HG02870 (cell line): ENCODE results near the gene RYK.
A peak's percentile ranks its signal among the peaks of the same experiment; 100 is the strongest.
"Not testable (repeated sequence)": the region's sequence is repeated elsewhere in the genome, so short reads cannot be mapped to it uniquely, and the experiment has no call there.

Source experiments
- ATAC-seq: cut with Tn5 transposase; IDR thresholded peaks from one replicate; pipeline ENCODE4 v1.9.1; 2021; ENCODE audit warnings: mild to moderate bottlenecking, moderate library complexity; ENCODE audit not compliant: unreplicated experiment

RYK gene

DNA sequence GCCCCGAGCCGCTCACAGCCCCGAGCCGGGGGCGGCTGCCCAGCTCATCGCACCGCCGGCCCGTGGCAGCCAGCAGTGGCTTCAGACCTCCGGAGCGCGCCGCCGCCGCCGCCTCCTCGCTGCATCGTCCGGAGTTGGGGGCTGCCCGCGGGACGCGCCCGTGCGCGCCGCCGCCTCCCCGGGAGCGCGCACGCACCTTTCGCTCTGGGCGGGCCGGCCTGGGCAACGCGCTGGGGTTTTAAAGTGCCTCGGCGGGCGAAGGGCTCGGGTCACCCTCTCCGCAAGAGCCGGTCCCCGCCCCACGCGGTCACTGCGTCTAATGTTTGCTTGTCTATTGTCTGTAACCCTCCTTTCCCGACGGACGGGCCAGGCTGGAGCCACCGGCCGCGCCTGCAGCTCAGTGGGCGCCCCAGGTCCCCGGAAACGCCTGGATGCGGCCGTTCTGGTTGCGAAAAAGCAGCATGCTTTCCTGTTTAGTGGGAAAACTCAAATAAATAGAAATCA is at the start of gene RYK:
RYK (minus strand) TSS at position 143 of the 504 bp plus-strand sequence. CDS start 205 bp downstream, outside the sequence.
- ATAC-seq, result peak; percentile 68

GRCh38 chr3:134299888-134300206 is 49.2 kb upstream of the RYK start:
- no peak for ATAC-seq

GRCh38 chr3:134299185-134299887 is 48.7 kb upstream of the RYK start:
- no peak for ATAC-seq

DNA sequence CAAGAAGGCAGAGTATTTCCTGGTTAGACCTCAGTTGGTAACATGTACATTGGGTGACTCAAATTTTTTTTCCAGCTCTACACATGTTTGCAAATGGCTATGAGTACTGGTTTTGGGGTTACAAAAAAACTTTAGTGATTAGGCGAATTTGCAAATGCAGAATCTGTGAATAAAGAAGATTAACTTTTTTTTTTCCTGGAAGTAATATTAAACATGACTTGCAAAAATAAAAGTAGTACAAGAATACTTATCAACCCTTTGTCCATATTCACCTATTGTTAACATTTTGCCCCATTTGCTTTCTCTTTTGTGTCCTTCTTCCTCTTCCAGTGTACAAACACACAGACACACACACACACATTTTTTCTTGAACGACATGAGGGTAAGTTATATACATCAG is 47.6 kb upstream of the RYK start:
- no peak for ATAC-seq

DNA sequence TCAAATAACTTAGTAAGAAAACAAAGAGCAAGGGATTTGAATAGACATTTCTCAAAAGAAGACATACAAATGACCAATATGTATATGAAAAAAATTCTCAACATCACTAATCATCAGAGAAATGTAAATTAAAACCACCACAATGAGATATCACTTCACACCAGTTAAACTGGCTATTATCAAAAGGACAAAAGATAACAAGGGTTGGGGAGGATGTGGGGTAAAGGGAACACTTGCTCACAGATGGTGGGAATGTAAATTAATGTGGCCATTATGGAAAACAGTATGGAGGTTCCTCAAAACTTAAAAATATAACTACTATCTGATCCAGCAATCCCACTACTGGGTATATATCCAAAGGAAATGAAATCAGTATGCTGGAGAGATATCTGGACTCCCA is 46.0 kb upstream of the RYK start:
- no peak for ATAC-seq

GRCh38 chr3:134295930-134296329 is 45.3 kb upstream of the RYK start:
- no peak for ATAC-seq

GRCh38 chr3:134294302-134295280 is 43.9 kb upstream of the RYK start:
- peak; percentile 100 for ATAC-seq

DNA sequence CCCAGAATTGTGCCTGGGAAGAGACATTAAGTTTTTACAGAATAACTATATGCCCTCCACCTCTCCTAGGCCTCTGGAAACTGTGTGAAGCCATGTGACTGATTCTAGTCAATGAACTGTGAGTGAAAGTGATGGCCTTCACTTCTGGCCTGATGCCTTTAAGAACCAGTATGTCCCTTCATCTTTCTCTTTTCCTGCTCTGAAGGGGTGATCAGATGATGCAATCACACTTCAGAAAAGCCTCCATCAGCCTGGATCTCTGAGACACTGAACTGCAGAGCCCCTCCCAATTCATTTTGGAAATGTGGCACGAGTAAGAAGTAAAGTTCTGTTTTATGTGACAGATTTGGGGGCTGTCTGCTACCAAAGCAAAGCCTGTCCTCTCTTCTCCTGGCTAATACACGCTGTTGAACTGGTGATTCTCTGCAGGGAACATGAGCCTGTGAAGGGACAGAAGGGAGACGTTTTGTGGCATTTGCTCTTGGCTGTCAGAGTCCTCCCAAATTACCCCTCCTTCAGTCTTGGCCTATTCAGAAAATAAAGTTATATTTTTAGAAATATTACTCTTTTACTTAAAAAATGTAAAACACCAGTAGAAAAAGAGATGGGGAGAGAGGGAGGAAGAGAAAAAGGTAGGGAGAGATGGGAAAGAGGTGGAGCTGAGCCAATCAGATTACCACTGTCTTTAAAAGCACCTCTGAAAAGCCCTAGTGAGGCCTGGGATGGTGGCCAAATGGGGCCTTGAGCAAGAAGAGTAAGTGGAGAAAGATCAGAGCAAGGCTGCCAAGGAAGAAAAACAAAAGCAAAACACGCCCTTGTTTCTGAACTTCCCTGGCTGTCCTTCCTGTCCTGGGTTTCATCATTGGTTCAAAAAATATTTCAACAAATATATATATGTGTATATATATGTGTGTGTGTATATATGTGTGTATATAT is 40.9 kb upstream of the RYK start:
- ATAC-seq, result no peak

- ATAC-seq, result no peak
Measured at GRCh38 chr3:134287512-134287911, 36.9 kb upstream of the RYK start.

GRCh38 chr3:134284438-134284837 is 33.8 kb upstream of the RYK start:
- ATAC-seq, result no peak

DNA sequence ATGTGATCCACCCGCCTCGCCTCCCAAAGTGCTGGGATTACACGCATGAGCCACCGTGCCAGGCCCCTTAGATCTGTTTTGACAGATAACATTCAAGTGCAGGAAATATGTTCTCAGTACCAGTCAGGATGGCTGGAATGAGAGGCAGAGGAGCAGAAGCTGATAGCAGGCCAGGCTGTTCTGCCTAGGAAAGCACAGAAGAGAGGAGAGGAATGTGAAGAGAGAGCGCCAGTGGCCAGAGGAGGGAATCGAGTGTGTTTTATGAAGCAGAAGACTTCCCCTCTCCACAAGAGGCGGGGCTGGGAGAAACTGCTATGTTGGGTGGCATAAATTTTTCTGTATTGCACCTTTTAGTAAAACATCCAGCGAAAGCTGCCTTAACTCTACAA is 32.0 kb upstream of the RYK start:
- ATAC-seq, result no peak

DNA sequence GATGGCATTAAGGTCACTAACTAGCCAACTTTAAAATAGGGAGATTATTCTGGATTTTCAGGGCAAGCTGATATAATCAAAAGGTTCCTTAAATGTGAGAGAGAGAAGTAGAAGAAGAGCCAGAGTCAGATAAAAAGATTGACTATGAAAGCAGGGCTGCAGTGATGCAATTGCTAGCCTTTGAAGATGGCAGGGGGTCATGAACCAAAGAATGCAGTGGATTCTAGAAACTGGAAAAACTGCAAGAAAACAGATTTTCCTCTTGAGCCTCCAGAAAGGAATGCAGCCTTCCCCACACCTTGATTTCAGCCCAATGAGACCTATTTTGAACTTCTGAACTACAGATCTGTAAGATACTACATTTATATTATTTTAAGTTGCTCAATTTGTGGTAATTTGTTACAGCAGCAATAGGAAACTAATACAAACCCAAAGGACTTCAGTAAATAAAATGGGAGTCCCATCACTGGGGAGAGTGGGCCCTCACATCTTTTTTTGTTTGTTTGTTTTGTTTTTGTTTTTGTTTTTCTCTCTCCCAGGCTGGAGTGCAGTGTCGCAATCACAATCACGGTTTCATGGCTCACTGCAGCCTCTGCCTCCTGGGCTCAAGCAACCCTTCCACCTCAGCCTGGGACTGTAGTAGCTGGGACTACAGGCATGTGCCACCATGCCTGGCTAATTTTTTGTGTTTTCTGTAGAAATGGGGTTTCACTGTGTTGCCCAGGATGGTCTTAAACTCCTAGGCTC is 31.4 kb upstream of the RYK start:
- ATAC-seq, result no peak

DNA sequence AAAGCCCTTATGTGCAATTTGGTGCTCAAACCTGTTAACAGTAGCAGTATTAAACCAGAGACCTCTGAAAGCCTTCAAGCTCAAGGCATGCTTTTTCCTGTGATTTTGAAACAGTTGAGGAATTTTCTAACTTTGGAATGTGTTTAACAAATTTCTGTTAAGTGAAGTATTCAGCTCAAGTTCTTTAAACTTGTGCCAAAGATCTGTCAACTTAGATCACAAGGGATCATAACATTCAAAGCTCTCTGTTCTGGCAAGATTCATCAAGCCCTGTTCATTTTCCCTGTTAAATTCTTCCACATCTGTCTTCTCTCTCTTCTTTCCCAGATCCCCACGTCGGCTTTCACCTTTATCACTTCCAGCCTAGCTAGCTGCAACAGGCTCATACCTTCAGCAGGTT is 28.8 kb upstream of the RYK start:
- ATAC-seq, result no peak

- ATAC-seq, result no peak
Measured at GRCh38 chr3:134277066-134277660, 26.5 kb upstream of the RYK start.

DNA sequence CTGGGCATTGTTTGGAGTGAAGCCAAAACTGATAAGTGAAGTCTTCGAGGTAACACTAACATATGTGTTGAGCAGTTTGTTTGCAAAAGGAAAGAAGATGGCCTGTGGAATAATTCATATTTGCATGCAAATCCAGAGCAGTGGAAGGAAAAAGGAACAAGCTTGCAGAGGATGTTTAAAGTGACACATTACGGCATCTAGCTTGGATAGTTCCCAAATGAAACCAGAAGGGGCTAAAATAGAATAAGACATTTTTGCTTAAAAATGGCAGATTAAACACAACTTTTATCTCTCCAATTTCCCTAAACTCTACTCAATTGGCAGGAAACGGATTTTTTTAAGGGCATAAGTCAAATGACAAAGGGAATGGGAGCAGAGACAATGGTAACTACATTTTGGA is 25.4 kb upstream of the RYK start:
- ATAC-seq, result no peak

GRCh38 chr3:134275110-134275509 is 24.5 kb upstream of the RYK start:
- not testable (repeated sequence) for ATAC-seq

- ATAC-seq, result no peak
Measured at GRCh38 chr3:134274571-134274970, 23.9 kb upstream of the RYK start.

DNA sequence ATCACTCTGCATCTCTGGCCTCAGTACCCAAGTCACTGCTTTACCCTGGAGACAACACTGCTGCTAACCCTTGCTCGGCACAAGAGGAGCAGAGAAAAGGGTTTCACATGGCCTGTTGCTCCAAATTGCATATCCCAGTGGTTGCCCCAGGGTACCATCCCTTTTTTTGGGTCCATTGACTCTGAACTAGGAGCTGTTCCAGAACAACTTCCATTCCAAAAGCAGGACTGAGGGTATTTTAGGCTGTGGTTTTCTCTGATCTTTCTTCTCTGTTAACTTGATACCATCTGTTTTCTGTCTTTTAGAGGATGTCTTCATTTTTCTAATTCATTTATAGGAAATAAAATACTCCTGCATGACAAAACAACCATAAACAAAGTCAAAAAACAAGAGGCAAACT is 17.3 kb upstream of the RYK start:
- no peak for ATAC-seq

DNA sequence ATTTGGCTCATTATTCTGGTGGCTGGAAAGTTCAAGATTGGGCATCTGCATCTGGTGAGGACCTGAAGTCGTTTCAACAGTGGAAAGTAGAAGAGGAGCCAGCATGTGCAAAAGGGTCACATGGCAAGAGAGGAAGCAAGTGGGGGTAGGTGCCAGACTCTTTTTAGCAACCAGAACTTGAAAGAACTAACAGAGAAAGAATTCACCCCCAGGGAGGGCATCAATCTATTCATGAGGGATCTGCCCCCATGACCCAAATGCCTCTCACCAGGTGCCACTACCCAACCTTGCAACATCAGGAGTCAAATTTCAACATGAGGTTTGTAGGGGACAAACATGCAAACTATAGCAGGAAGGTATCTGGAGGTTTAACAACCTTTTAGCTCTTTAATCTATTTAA is 10.3 kb upstream of the RYK start:
- no peak for ATAC-seq
